ENCODE results near the gene GLYR1.

The GLYR1 gene

DNA sequence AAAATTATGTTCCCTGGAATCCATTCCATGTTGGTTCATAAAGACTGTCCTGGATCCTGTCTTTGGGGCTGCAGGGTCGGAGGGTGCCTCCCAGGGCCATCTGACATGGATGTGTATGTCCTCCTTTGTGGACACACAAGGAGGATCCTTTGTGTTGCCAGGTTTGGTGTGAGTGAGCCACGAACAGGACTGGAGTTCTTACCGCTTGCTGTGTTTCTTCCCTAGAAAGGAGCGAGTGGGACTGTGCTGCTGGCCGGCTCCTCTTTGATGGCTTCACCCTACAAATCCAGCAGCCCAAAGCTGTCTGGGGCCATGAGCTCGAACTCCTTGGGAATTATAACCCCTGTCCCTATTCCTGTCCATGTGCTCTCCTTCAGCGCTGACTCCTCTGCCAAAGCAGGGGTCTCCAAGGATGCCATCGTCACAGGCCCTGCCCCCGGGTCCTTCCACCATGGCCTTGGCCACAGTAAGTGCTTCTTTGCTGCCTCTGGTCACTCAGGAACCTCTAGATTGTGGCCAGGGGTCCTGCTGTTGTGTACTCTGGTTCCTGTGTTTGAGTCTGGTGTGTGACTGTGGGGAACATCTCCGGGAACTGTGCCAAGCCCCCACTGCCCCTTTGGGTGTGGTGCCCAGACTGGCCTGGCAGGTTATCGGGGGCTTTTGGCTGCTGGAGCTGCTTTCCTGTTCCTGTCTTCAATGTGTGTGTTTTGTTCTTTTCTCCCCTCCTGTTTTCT, 29.7 kb upstream of the GLYR1 start:
- DNase-seq (ENCODE audit: insufficient read length) (no peak), FAIRE-seq (no peak)
- TF ChIP-seq POLR2AphosphoS5 (IDR thresholded peaks at IDR 0.05; ENCODE audit: low read depth, low read length) = no peak

DNA sequence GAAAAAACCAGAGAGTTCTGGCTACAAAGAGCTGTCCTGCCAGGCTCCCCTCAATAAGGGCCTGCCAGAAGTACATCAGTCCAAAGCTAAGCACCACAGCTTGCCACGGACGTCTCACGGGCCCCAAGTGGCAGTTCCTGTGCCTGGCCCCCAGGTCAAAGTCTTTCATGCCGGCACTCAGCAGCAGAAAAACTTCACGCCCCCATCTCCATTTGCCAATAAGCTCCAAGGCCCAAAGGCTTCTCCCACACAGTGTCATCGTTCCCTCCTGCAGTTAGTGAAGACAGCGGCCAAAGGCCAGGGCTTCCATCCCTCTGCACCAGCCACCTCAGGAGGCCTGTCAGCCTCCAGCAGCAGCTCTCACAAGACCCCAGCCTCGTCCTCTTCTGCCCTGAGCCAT, 27.6 kb upstream of the GLYR1 start:
- DNase-seq (ENCODE audit: insufficient read length) (no peak), FAIRE-seq (no peak)
- TF ChIP-seq TAF1 (IDR thresholded peaks at IDR 0.05; ENCODE audit: borderline replicate concordance, low read depth, low read length) = no peak
- TF ChIP-seq POLR2A (IDR thresholded peaks at IDR 0.05; ENCODE audit: low read depth, low read length) = no peak
- no peak for TF ChIP-seq POLR2AphosphoS5 (IDR thresholded peaks at IDR 0.05; ENCODE audit: low read depth, low read length)

DNA sequence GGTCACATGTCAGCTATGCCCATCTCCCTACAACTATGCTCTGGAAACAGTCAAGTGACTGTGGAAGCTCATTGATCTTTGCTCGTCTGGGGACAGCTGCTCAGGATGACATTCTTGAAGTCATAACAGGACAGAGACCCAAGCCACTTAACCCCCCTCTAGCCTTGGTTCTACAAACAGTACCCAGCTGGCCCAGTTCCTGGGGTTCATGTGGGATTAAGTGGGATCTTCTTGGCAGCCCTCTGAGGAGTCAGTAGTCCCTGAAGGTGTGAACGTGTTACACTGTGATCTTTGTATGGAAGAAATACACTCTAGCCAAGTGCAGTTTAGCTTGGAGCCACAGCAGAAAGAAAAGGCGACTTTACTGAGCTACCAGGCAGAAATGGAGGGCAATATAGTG, 26.0 kb upstream of the GLYR1 start:
- FAIRE-seq (no peak), DNase-seq (ENCODE audit: insufficient read length) (no peak)
- TF ChIP-seq POLR2AphosphoS5 (IDR thresholded peaks at IDR 0.05; ENCODE audit: low read depth, low read length) (no peak), POLR2A (IDR thresholded peaks at IDR 0.05; ENCODE audit: low read depth, low read length) (no peak), TAF1 (IDR thresholded peaks at IDR 0.05; ENCODE audit: borderline replicate concordance, low read depth, low read length) (no peak)

DNA sequence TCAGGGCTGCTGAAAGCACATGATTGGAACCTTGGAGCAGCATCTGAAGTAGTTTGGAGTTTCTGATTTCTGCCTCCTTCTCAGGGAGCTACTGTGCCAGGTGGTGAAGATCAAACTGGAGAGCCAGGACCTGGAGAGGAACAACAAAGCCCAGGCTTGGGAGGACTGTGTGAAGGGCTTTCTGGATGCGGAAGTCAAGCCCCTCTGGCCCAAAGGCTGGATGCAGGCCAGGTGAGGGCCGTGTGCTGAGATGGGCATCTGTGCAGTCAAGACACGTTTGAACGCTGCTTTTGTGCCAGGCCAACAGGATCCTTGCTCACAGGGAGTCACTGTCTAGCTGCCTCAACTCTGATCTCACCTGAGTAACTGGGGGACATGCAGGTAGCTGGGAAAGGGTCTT, 24.0 kb upstream of the GLYR1 start:
- TF ChIP-seq POLR2A (IDR thresholded peaks at IDR 0.05; ENCODE audit: low read depth, low read length) = no peak
- TF ChIP-seq TAF1 (IDR thresholded peaks at IDR 0.05; ENCODE audit: borderline replicate concordance, low read depth, low read length) = no peak
- TF ChIP-seq POLR2AphosphoS5 (IDR thresholded peaks at IDR 0.05; ENCODE audit: low read depth, low read length) = no peak
- FAIRE-seq (no peak), DNase-seq (ENCODE audit: insufficient read length) (no peak)

DNA sequence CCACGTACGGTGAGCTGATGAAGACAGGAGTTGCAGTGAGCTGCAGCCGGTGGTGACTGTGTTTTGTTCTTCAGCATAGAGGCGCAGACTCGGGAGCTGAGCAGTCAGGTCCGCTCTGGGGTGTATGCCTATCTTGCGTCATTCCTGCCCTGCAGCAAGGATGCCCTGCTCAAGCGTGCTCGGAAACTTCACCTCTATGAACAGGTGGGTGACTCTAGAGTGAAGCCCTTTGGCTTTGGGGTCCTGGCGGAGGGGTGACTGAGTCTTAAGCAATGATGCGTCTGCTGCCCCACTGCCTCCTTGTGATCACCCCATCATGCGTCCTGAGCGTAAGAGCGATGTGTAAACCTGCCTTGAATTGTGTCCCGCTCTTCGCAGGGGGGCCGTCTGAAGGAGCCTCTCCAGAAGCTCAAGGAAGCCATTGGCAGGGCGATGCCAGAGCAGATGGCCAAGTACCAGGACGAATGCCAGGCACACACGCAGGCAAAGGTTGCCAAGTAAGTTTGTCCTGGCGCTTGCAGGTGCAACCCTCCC, 23.1 kb upstream of the GLYR1 start:
- no peak for DNase-seq (ENCODE audit: insufficient read length)
- FAIRE-seq = no peak
- TF ChIP-seq TAF1 (IDR thresholded peaks at IDR 0.05; ENCODE audit: borderline replicate concordance, low read depth, low read length) (no peak), POLR2AphosphoS5 (IDR thresholded peaks at IDR 0.05; ENCODE audit: low read depth, low read length) (no peak), POLR2A (IDR thresholded peaks at IDR 0.05; ENCODE audit: low read depth, low read length) (no peak)

DNA sequence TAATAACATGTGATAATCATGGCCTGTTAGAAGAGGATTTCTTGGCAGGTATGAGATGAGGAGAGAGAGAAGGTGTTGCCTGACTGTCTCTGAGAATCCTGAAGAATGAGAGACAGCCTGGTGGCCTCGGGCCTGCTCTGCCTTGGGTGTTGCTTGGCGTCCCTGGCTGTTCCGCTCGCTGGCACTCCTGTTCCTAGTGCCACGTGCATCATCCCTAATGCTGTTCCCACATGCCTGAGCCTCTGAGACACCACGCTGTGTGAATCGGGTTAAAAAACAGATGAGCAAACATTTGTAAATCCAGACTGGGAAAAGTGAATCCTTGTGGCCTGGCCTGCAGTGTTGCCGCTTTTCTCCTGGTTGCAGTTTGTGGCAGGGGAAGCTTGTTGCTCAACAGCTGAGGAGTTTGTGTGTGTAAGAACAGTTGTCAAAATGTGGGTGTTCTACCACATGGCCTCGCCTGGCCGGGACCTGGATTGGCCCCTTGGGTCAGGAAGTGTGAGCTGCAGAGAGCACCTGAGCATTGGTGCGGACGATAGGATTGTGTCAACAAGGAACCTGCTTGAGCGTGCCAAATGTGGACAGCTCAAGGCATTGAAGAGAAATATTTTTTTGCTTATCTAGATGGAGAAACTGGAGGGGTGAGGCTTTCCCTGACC, 22.2 kb upstream of the GLYR1 start:
- no peak for DNase-seq (ENCODE audit: insufficient read length)
- TF ChIP-seq POLR2A (IDR thresholded peaks at IDR 0.05; ENCODE audit: low read depth, low read length) (no peak), POLR2AphosphoS5 (IDR thresholded peaks at IDR 0.05; ENCODE audit: low read depth, low read length) (no peak), TAF1 (IDR thresholded peaks at IDR 0.05; ENCODE audit: borderline replicate concordance, low read depth, low read length) (no peak)
- no peak for FAIRE-seq

DNA sequence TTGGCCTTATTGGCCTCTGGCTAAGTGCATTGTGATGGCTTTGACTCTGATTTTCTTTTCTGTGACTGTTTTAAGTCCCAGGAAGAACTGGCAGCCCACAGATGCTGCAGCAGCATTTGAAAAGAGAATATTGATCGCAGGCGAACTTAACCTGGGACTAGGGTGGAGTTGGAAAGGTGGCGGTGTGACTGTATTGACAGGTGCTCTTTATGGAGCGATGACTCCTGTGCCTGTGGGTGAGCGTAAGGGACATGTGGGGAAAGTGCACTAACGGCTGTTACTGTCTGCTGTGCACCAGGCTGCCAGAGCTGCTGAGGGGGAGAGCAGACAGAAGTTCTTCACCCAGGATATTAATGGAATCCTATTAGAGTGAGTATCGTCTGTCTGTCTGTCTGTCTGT, 21.4 kb upstream of the GLYR1 start:
- FAIRE-seq (no peak), DNase-seq (ENCODE audit: insufficient read length) (no peak)
- TF ChIP-seq POLR2AphosphoS5 (IDR thresholded peaks at IDR 0.05; ENCODE audit: low read depth, low read length) (no peak), TAF1 (IDR thresholded peaks at IDR 0.05; ENCODE audit: borderline replicate concordance, low read depth, low read length) (no peak), POLR2A (IDR thresholded peaks at IDR 0.05; ENCODE audit: low read depth, low read length) (no peak)

DNA sequence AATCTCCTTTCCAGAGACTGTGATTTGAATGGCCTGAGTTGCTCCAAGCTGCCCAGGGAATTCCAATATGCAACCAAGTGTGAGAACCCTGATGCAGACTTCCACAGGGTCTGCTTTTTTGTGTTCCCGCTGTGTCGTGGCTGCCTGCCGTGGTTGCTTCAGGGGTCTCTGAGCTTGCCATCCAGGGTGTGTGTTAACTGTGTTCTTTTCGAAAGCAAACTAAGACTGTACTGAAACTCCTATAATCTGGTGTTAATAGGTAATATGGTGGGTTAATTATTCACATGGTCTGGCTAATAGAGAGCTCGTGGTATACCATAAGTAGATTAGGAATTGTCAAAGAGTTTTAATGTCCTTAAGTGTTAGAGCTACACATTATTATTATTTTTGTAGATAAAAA, 20.9 kb upstream of the GLYR1 start:
- DNase-seq (ENCODE audit: insufficient read length) = no peak
- TF ChIP-seq POLR2AphosphoS5 (IDR thresholded peaks at IDR 0.05; ENCODE audit: low read depth, low read length) (no peak), TAF1 (IDR thresholded peaks at IDR 0.05; ENCODE audit: borderline replicate concordance, low read depth, low read length) (no peak), POLR2A (IDR thresholded peaks at IDR 0.05; ENCODE audit: low read depth, low read length) (no peak)
- FAIRE-seq = no peak

DNA sequence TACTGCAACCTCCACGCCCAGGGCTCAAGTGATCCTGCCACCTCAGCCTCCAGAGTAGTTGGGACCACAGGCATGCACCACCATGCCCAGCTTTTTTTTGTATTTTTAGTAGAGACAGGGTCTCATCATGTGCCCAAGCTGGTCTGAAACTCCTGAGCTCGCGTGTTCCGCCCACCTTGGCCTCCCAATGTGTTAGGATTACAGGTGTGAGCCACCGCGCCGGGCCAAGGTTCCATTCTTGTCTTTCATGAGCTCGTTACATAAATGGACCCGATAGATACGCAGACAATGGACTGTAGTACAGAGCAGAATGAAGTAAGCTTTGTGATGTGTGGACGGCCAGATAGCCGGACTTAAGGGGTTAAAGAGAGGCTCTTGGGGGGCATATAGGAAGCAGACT, 19.5 kb upstream of the GLYR1 start:
- DNase-seq (ENCODE audit: insufficient read length) (no peak), FAIRE-seq (no peak)
- no peak for TF ChIP-seq POLR2A (IDR thresholded peaks at IDR 0.05; ENCODE audit: low read depth, low read length)
- no peak for TF ChIP-seq POLR2AphosphoS5 (IDR thresholded peaks at IDR 0.05; ENCODE audit: low read depth, low read length)
- TF ChIP-seq TAF1 (IDR thresholded peaks at IDR 0.05; ENCODE audit: borderline replicate concordance, low read depth, low read length) = no peak

DNA sequence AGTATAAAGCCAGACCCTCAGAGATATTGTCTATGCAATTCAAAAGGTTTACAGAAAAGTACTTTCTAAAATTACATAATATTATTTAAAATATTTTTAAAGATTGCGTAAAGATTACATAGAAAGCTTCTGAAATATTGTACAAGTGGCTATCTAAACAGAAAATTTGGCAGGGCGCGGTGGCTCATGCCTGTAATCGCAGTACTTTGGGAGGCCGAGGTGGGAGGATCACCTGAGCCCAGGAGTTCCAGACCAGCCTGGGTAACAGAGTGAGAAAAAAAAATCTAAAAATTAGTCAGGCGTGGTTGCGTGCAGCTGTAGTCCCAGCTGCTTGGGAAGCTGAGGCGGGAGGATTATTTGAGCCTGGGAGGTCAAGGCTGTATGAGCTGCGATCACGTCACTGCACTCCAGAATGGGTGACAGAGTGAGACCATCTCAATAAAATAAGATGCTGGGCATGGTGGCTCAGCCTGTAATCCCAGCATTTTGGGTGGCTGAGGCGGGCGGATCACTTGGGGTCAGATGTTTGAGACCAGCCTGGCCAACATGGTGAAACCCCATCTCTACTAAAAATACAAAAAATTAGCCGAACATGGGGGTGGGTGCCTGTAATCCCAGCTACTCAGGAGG, 18.3 kb upstream of the GLYR1 start:
- FAIRE-seq (no peak), DNase-seq (ENCODE audit: insufficient read length) (no peak)
- TF ChIP-seq POLR2AphosphoS5 (IDR thresholded peaks at IDR 0.05; ENCODE audit: low read depth, low read length) (no peak), POLR2A (IDR thresholded peaks at IDR 0.05; ENCODE audit: low read depth, low read length) (no peak), TAF1 (IDR thresholded peaks at IDR 0.05; ENCODE audit: borderline replicate concordance, low read depth, low read length) (no peak)

DNA sequence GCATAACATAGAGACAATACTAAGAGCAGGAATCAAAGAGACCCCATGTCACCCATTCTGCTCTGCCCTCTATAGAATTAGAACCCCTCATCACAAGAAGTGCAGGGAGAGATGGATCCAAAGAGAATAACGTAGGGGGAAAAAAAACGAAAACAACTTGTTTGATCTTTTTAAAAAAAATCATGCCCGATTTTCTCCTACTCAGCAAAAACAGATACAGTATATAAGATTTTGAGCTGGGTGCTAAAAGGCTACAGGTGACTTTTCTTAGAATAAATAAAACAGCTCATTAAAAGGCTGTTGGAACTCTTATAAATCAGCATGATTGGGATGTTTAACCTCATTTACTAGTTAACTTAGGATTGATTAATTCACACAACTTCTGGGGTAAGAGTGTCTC, 17.6 kb upstream of the GLYR1 start:
- TF ChIP-seq POLR2A (IDR thresholded peaks at IDR 0.05; ENCODE audit: low read depth, low read length) (no peak), POLR2AphosphoS5 (IDR thresholded peaks at IDR 0.05; ENCODE audit: low read depth, low read length) (no peak), TAF1 (IDR thresholded peaks at IDR 0.05; ENCODE audit: borderline replicate concordance, low read depth, low read length) (no peak)
- DNase-seq (ENCODE audit: insufficient read length) (no peak), FAIRE-seq (no peak)

DNA sequence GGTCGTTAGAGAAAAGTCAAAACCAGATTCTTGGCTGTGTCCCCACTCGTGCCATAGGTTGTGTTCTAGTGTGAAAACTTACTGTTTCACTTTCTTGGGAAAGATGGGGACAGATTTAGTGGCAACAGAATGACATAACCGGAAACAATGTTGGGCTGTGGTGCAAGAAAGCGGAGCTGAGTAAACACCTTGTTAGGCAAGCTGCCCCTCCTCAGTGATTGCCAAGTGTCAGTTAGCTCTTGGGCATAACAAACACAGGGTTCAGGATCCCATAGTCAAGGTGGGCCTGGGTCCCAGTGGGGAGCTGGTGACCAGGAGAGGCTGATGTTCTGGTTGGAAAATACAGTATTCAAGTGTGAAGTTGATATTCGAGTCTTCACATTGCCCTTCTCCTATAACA, 15.6 kb upstream of the GLYR1 start:
- FAIRE-seq (no peak), DNase-seq (ENCODE audit: insufficient read length) (no peak)
- no peak for TF ChIP-seq POLR2AphosphoS5 (IDR thresholded peaks at IDR 0.05; ENCODE audit: low read depth, low read length)
- no peak for TF ChIP-seq POLR2A (IDR thresholded peaks at IDR 0.05; ENCODE audit: low read depth, low read length)
- no peak for TF ChIP-seq TAF1 (IDR thresholded peaks at IDR 0.05; ENCODE audit: borderline replicate concordance, low read depth, low read length)

All from GM12892 (cell line).